GM15510 (cell line): Measurements from ENCODE around the gene SLC2A13.

Experiments used
- POLR2A ChIP-seq: IDR thresholded peaks from 3 replicates; pipeline ENCODE4 v1.6.1; 2011; ENCODE audit warnings: borderline replicate concordance; ENCODE audit not compliant: insufficient read length; ENCODE audit errors: extremely low read depth

Gene SLC2A13

GRCh38 chr12:40032433-40033241 is 73.2 kb downstream of the SLC2A13 start:
- TF ChIP-seq POLR2A = no peak

- TF ChIP-seq POLR2A = no peak
Measured at GRCh38 chr12:40031965-40032364, 73.9 kb downstream of the SLC2A13 start.

GRCh38 chr12:40028296-40028695 is 77.6 kb downstream of the SLC2A13 start:
- TF ChIP-seq POLR2A = no peak

DNA sequence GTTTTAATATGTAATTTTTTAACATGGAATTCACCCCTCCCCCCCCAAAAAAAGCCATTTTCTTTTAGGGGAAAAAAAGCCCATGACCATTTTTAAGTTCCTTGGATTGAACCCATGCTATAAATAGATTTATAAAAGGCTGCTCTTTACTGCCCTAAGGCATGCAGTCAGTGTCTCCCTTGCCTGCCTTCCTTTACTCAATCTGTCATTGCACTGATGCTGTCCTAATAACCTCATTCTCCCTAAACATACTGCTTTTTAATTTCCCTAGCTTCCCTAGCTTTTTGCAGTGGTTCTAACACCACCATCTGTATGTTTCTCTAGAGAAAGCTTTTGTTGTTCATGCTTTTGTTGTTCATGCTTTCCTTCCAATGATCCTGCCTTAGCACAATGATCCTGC is 83.0 kb downstream of the SLC2A13 start:
- no peak for TF ChIP-seq POLR2A

- no peak for TF ChIP-seq POLR2A
Measured at GRCh38 chr12:40020261-40020691, 85.6 kb downstream of the SLC2A13 start.

- no peak for TF ChIP-seq POLR2A
Measured at GRCh38 chr12:40017488-40017887, 88.4 kb downstream of the SLC2A13 start.

- no peak for TF ChIP-seq POLR2A
Measured at GRCh38 chr12:40016980-40017379, 88.9 kb downstream of the SLC2A13 start.

GRCh38 chr12:40015881-40016280 is 90.0 kb downstream of the SLC2A13 start:
- TF ChIP-seq POLR2A = no peak

- TF ChIP-seq POLR2A = no peak
Measured at GRCh38 chr12:40015345-40015744, 90.5 kb downstream of the SLC2A13 start.

- no peak for TF ChIP-seq POLR2A
Measured at GRCh38 chr12:40013847-40014246, 92.0 kb downstream of the SLC2A13 start.

GRCh38 chr12:40013292-40013691 is 92.6 kb downstream of the SLC2A13 start:
- no peak for TF ChIP-seq POLR2A

DNA sequence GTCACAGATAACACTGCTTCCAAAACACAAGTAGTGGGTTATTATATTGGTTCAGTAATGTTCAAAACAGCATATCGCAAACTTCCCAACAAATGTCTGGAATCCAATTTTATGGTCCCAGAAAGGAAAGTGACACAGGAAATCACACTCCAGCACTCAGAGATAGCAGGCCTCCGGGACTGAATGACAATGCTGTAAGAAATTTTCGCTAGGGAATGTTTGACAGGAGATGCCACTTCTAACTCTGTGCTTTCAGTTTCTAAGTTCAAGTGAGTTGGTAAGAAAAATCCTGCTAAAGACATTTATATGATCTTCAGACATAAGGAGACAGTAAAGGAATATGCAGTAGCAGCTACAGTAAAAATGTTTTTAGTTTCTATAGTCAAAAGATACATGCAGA is 93.2 kb downstream of the SLC2A13 start:
- TF ChIP-seq POLR2A = no peak

- TF ChIP-seq POLR2A = no peak
Measured at GRCh38 chr12:40011775-40012129, 94.1 kb downstream of the SLC2A13 start.

- TF ChIP-seq POLR2A = no peak
Measured at GRCh38 chr12:40010899-40011774, 94.7 kb downstream of the SLC2A13 start.
